D721Med (cell line): ENCODE results near the gene CIDEB.

Source experiments
- DNase-seq: peaks from one replicate; pipeline ENCODE4 v3.0.0; 2011; ENCODE audit warnings: low spot score; ENCODE audit not compliant: insufficient read length
- FAIRE-seq: peaks from 2 replicates; lab custom pipeline; 2011; peaks lifted over from hg19 to GRCh38; lab: Jason Lieb, UNC
- CTCF ChIP-seq: IDR thresholded peaks from 2 replicates; pipeline ENCODE4 v1.5.1; 2012; ENCODE audit warnings: mild to moderate bottlenecking, control low read depth; ENCODE audit not compliant: insufficient read depth; ENCODE audit errors: missing control alignments

The CIDEB gene

GRCh38 chr14:24348186-24348585 is 40.4 kb upstream of the CIDEB start:
- no peak for TF ChIP-seq CTCF
- DNase-seq (no peak), FAIRE-seq (no peak)

- no peak for TF ChIP-seq CTCF
- no peak for FAIRE-seq
- no peak for DNase-seq
These were observed 39.4 kb upstream of the CIDEB start for GRCh38 chr14:24347134-24347533.

GRCh38 chr14:24343795-24344660 is 36.3 kb upstream of the CIDEB start:
- FAIRE-seq (no peak), DNase-seq (no peak)
- no peak for TF ChIP-seq CTCF

- TF ChIP-seq CTCF: no peak
- no peak for DNase-seq
- FAIRE-seq: no peak
These were observed 35.1 kb upstream of the CIDEB start for GRCh38 chr14:24342889-24343288.

- DNase-seq (no peak), FAIRE-seq (no peak)
- TF ChIP-seq CTCF: no peak
These were observed 32.8 kb upstream of the CIDEB start for GRCh38 chr14:24340606-24341005.

GRCh38 chr14:24339284-24340151 is 31.7 kb upstream of the CIDEB start, which contains the start of gene RIPK3:
TSS of gene RIPK3 (minus strand) at chr14:24339991. CDS start at chr14:24339826, 165 bp downstream.
- FAIRE-seq: no peak
- DNase-seq: no peak
- TF ChIP-seq CTCF: no peak
